ENCODE data around the gene FGFR3.

Gene FGFR3

DNA sequence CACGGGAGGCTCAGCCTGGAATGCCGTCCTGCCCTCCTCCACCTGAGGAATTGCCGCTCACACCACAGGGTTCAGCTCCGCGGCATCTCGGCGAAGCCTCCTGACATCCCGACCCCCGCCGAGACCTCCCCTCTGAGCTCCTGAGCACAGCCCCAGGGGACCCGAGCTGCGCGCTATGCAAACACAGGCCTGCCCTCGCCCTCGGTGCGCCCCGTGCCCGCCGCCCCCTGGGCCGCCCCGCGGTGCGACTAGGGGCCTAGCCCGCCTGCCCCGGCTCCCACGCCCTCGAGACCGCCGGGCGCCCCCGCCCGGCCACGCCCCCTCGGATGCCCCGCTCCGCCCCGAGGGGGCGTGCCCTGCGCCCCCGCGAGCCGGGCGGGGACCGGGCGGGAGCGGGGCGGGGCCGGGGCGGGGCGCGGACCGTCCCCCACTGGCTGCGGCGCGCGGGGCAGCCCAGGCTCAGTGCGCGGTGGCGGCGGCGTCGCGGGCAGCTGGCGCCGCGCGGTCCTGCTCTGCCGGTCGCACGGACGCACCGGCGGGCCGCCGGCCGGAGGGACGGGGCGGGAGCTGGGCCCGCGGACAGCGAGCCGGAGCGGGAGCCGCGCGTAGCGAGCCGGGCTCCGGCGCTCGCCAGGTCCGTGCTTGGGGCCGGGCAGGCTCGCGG lies at the start of gene FGFR3:
Gene FGFR3 (plus strand): TSS at position 462 of the 664 bp plus-strand sequence. CDS start 642 bp downstream, outside the sequence.
- DNase-seq: peak; percentile 16

DNA sequence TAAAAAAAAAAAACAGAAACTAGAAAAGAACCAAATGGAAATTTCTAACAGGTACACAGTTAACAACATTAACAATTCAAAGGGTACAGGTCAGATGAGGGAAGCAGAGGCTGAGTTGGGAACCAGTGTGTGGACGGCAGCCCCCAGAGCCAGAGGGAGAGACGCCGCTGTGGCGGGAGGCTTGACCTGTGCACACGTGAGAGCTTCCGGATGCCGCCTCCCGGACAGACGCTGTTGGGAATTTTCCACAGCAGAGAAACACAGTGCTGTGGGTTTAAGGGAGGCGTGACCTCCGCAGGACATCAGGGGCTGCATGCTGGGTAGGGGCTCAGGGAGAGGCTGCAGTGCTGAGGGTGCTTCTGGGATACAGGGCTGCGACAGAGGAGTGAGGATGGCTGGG lies 49.5 kb upstream of the FGFR3 start:
- no peak for DNase-seq

DNA sequence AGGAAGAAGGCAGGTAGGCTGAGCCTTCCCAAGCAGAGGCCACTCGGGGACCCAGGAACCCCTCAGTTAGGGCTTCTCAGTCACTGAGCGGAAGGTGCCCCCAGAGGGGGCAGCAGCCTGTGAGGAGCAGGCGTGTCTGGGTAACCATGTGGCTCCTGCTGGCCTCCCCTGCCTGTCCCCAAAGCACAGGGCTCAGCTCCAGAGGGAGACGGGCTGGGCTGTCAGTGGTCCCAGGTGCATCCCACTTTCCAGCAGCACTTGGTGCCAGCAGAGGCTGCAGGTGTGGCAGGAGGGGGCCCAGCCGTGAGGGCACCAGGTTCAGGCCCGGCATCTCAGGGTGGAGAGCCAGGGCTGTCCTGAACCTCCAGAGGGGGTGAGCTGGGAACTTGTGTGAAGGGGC lies 49.1 kb upstream of the FGFR3 start:
- no peak for DNase-seq

DNA sequence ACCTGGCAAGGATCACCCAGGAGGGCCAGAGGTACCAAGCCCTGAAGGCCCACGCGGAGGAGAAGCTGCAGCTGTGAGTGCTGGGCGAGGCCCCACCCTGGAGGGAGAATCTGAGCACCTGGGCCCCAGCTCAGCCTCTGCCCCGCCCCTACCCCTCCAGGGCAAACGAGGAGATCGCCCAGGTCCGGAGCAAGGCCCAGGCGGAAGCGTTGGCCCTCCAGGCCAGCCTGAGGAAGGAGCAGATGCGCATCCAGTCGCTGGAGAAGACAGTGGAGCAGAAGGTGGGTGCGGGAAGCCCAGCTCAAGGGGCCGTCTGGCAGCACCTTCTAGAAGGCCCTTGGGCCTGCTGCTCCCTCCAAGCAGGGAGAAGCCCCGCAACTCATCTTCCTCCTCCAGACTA lies 48.5 kb upstream of the FGFR3 start:
- no peak for DNase-seq

DNA sequence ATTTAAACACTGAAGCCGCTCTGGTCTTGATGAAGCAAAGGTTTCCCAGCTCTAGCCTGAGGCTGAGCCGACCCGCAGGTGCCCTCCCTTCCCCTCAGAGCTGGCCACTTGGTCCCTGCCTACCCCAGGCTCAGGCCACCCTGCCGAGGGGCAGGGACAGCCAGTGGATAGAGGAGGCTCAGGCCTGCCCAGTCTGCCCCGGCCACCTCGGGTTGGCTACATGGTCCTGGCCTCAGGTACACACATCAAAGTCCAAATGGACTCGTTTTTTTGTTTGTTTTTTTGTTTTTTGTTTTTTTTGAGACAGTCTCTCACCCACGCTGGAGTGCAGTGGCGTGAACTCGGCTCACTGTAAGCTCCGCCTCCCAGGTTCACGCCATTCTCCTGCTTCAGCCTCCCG lies 47.9 kb upstream of the FGFR3 start:
- DNase-seq: no peak

DNA sequence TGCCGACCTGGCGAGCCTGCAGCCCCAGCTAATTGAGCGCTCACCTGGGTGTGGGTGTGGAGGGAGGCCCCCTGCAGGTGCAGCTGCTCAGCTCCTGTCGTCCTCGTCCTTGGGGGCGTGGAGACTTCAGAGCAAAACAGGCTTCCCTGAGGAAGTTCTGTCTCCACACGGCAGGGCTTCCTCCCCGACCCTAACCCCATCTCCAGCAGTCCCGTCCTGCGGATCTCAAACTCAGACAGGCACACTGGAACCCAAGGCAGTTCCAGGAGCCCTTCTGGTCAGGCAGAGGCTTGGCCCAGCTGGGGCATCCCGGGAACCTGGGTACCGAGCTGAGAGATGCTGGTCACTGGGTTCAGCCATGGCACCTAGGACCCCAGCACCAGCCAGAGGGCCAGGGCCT lies 47.4 kb upstream of the FGFR3 start:
- no peak for DNase-seq

DNA sequence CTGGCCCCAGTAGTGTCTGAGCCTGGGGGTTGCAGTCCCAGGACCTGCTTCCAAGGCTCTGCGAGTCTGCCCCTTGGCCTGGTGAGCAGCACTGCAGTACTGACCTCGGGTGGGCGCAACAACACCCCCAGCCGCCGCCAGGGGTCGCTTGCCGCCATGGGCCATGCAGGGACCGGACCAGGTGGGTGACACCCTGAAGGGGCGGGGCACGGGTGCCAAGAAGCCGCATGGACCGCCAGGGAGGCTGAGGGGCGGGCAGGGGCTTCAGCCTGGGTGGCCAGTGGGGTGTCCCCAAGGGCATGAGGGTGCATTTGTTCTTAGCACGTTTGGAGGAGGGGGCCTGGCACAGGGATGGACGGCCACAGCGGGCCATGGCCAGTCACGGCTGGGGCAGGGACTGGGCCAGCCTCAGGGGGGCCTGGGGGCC lies 46.8 kb upstream of the FGFR3 start:
- peak; percentile 73 for DNase-seq

DNA sequence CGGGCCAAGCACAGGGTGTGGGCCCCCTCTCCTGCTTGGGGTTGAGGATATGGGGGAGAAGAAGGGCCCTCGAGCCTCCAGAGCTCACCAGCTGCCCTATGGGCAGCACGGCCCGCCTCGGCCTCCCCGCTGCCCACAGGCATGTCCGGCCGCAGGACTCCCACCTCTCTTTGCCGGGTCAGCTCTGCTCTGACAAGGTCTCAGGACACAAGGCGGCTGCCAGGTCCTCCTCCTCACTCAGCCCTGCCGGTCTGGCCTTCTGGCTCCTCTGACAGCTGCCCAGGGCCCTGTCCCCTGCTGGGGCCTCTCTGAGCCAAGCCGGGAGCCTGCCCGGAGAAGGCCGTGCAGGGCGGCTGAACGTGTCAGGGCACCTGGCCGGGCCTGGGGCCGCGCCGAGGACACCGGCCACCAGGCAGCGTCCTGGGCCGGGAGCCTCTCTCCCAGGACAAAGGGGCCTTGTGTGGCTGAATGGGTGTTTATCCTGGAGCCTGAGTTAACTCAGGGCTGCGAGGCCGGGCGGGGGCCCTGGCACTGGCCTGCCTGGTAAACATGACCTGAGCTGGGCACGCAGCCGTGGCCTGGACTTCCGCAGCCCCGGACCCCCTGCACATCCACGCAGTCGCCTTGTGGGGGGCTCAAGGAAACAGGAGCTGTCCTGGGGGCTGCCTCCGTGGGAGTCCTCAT lies 46.0 kb upstream of the FGFR3 start:
- no peak for DNase-seq

DNA sequence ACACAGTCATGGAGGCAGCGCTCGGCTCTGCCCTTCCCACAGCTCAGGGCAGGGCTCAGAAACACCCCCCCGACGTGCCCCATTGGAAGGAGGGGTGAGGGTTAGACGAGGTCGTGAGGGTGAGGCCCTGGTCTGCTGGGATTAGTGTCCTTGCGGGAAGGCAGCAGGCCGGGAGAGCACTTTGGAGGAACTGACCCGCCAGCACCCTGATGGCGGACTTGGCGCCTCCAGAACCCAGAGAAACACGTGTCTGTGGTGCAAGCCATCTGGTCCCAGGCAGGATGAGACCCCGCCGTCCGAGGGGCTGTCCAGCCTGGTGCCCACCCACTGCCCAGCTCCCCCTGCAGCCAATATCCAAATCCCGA lies 45.5 kb upstream of the FGFR3 start:
- no peak for DNase-seq

DNA sequence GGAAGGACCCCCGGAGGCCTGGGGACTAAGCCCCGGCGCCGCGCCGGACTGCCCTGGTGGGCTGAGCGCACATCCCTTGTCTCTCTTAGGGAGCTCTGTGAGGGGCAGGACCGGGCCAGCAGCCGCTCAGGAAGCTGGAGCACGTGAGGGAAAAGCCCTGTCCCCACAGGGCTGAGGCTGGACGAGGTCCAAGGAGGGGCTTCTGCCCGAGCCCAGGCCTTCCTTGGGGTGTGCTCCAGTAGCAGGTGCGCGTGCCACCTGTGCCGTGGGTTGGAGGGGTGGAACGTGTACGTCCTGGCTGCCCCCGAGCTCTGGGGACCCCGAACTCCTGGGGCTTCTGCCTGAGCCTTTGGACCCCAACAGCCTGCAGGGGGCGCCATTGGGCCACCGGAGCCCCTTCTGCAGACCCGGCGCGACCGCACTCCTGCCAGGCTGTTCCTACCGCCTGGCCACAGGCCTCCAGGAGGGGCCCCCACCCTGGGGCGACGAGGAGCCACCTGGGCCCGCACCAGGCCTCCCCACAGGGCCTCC lies 44.6 kb upstream of the FGFR3 start:
- peak; percentile 70 for DNase-seq

DNA sequence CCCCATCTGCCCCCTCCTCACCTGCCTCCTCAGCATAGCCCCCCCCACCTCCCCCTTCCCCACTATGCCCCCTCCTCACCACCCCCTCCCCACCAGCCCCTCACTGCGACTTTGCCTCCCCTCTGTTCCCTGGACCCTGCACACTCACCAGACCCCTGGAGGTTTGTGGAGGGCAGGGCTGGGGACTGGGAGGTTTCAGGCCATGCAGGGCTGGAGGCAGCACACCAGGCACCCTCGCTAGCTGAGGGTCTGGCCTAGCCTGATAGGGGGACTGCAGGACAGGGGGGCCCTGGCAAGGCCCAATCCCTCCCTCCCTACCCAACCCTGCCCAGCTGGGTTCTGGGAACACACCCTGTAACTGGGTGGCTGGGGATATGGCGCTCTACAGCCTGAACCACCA lies 43.7 kb upstream of the FGFR3 start:
- DNase-seq: no peak

DNA sequence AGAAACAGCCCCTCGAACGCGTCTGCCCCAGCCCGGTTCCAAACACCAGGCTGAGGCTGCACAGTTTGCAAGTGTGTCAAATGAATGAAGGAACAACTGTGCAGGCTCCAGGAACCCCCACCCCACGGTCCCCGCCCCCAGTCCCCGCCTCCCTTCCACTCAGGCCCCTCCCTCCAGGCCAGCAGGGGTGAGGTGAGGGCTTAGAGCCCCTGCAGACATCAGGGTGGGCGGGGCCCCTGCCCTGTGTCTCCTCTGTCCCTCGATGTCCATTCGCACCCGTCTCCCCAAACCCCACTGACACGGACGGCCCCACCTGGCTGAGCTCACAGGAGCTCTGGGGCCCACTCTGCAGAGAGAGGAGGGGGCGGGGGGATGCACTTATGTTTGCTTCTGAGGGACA lies 43.3 kb upstream of the FGFR3 start:
- no peak for DNase-seq

DNA sequence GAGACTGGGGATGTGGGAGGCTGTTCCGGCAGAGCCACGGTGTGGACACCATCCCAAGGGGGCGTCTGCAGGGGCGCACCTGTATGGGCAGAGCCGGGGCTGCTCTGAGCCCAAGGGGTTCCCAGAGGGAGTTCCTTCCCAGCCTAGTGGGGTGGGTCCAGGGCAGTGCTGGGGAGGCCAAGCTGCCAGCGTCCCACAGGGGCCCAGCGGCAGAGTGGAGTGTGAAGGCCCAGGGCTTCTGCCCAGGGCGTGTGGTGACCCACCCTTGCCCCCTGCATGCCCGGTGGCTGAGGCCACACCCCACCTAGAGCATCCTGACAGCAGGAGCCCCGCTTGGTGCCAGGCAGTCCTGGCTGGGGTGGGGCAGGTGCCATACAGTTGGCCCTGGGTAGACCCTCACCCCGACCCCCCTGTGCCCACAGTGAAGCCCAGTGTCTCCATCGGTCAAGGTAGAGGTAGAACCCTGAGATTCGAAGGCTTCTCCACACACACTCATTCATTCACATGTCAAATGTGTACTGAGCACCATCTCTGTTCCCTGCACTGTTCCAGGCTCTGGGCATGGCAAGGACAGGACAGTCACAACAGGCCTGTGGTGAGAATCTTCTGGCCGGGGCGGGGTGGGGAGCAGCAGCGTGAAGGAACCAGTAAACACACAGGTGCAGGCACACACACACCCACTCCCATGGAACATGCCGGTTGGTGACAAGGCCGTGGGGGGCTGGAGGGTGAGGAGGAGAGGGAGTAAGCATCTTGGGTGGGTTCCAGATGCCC lies 42.5 kb upstream of the FGFR3 start:
- no peak for DNase-seq

DNA sequence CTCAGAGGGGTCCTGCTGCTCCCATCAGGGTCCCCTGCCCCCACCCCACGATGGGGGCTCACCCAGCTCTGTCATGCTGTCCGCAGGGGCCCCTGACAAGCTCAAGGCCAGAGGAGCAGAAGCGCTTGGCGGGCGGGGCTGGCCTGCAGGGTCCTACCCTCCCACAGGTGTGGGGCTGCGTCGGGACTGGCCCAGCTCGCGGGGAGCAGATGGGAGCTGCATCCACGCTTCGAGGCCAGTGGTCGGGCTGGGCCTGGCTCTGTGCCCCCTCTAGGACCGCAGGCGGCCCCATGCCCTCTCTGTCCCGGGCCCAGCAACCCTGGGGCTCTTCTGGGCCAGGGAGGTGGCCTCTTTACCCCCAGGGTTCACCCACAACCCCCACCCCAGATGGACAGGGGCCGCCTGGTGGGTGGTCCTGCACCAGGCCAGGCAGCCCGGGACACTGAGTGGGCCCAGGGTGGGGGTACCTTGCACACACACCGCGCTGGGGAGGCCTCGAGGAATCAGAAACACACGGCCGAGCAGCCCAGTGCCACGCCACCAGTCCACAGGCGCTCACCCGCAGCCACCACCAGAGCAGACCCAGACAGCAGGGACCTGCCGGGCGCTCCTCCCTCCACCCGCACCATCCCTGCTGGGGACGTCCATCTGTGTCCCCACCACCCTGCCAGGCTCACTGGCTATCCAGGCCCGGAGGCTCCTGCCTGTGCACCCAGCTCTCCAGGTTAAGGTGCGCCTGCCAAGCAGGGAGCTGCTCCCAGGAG lies 41.8 kb upstream of the FGFR3 start:
- DNase-seq: no peak

DNA sequence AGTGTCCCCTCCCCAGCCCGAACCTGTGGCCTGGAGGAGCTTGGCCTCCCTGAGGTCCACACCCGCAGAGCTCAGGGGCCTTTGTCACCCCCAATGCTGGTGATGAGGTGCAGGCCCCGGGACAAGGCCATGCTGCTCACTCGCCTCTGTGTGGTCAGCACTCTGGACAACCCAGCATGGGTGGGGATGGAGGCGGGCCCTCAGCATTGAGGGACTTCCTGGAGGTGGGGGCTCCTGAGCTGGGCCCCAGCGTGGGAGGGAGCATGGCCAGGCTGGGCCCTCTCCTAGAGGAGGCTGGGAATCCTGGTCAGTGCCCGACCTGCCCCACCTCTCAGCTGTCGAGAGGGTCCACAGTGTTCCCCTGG lies 41.2 kb upstream of the FGFR3 start:
- DNase-seq: no peak

DNA sequence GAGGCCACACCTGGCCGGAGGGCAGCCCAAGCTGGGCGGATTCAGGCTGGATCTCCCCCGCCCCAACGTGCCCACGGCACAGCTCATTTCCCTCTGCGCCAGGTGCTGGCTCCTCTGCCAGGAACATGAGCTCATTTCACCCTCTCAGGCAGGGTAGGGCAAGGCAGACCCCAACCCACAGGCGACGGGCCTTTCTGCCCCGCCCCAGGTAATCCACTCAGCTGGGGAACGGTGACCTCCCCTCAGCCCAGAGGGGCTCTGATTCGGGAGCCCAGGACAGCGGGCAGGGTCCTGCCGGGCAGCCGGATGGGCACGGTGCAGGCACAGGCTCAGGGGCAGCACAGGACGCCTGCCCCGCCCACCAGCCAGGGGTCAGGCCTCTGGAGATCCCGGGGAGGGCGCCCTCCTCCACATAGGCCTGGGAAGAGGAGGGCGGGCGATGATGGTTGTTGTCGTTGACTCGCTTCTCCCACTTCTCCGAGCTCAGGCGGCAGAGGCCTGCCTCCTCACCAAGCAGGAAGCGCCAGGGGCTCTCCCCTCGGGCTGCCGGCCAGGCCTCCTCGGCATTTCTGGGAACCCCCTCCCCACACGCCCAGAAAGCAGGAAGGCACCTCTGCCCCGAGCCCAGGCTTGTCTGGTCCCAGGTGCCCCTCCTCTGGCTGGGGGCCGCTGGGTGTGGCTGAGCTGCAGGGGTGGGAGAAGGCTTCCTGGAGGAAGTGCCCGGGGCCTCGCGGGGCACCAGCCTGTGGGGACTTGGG lies 40.6 kb upstream of the FGFR3 start:
- no peak for DNase-seq

DNA sequence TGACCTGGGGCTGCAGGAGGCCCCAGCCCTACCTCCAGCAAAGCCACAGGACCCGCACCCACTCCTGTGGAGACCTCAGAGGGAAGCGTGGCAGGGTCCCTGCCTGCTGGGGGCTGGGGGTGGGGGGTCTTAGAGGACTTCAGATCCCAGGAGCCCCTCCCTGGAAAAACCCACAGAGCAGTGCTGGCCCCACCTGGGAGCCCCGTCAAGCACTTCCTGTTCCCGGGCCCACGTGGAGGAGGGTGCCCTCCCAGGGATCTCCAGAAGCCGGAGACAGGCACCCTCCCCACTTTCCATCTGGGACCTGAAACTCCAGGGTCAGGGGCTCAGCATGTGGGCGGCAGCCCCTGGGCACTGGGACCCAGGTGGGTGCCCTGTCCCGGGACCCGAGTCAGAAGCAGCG lies 39.8 kb upstream of the FGFR3 start:
- DNase-seq: no peak

DNA sequence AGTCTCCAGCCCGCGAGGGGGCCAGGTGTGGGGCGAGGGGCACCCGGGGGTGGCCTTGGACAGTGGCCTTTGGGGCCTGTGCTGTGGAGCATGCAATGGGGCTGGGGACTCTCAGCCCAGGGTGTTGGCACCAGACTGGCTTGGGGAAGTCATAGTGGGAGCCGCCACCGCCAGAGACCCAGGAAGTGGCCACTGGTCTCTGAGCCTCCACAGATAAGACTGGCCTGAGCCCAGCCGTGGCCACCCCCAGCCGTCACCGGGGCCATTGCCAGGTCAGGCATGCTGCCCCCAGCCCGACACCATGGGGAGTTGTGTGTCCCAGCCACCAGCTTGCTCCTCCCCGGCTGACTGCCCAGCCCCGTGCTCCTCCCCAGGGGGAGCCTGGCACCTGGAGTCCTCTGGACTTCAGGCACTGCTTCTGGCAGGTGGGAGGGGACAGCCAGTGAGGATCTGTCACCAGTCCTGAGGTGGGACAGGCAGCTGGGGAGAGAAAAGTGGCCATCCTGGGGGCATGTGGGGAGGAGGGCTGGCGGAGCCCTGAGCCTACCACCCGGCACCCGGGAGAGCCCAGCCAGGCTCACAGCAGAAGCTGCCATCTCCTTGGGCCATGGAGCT lies 39.3 kb upstream of the FGFR3 start:
- DNase-seq: no peak

DNA sequence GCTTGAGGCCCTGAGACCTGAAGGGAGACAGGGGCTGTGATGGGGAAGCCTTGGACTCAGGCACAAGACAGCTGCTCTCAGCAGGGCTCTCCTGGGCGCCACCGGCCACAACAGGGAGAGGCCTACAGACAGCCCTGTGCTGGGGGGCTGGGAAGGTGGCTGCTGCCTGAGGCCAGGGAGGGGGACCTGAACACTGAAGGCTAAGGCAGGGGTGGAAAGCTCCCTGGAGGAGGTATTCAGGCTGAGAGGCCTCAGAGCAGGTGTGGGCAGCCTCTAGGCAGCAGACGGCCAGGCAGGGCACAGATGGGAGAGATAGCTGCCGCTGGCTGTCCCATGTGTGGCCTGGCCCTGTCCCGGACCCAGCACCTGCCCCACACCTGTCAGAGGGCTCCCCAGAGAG lies 38.8 kb upstream of the FGFR3 start:
- no peak for DNase-seq

DNA sequence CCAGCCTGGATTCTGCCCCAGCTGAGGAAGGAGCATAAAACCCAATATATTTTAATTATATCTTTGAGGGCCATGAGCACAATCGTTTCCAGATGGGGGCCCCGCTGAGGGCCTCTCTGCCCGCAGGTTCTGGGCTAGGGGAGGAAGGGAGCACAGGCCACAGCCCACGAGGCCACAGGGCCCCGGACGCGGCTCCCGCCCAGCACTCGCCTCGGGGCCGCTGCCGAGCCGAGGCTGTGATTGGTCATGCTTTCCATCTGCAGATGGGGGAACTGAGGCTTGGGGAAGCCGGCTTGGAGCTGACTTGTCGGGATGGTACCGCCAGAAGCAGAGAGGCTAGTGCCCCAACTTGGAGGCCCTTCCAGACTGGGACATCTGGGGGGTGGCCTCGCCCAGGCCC lies 37.8 kb upstream of the FGFR3 start:
- DNase-seq: no peak

DNA sequence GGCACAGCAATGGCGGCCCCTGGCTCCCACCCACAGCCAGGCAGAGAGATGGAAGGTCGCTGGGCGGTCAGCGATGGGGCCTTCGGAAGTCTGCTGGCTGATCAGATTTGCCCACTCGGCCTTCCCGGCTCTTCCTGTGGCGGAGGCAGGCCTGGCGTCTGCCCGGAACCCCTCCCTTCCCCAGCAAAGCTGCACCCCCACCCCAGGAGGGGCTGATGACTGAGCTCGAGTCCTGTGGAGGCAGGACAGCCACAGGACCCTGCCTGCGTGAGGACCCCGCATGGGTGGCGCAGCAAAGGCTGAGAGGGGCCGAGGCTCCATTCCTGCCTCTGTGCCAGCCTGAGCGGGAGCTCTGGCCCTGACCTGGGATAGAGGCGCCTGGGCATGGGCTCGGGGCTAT lies 37.0 kb upstream of the FGFR3 start:
- DNase-seq: no peak
